Liver (tissue), 3 donors: ENCODE results near the gene AIF1.

ENCODE experiments used
- EGR1 ChIP-seq, 2 donors: IDR thresholded peaks; 2 replicates each; pipeline ENCODE4 v1.6.1; 2016 to 2018; ENCODE audit warnings: antibody characterized with exemption in 2 of 2, low read depth in 2 of 2
- HNF4A ChIP-seq, 2 donors: conservative IDR thresholded peaks; 2 replicates each; pipeline ENCODE4 v1.6.1; 2016; ENCODE audit warnings: antibody characterized with exemption in 2 of 2, mild to moderate bottlenecking in 2 of 2
- JUND ChIP-seq, 2 donors: IDR thresholded peaks; 2 replicates each; pipeline ENCODE4 v1.6.1; 2016; ENCODE audit warnings: antibody characterized with exemption in 2 of 2
- RXRA ChIP-seq, 2 donors: IDR thresholded peaks; 2 replicates each; pipeline ENCODE4 v1.6.1; 2017 to 2018; ENCODE audit warnings: antibody characterized with exemption in 2 of 2, mild to moderate bottlenecking in 1 of 2
- TAF1 ChIP-seq: conservative IDR thresholded peaks from 2 replicates; pipeline ENCODE4 v1.6.1; 2016; ENCODE audit warnings: antibody characterized with exemption, mild to moderate bottlenecking
- YY1 ChIP-seq: IDR thresholded peaks from 2 replicates; pipeline ENCODE4 v1.6.1; 2016; ENCODE audit warnings: antibody characterized with exemption, mild to moderate bottlenecking
- TF ChIP-seq, protein P1 (sequence below): IDR thresholded peaks from 2 replicates; pipeline ENCODE4 v1.6.1; 2016; ENCODE audit warnings: antibody characterized with exemption
- TF ChIP-seq, protein P2 (sequence below): fragments of 150-350 bp; IDR thresholded peaks from 2 replicates; pipeline ENCODE4 v1.5.1; 2017; ENCODE audit warnings: improper control_type of control experiment, low read depth, low read length; ENCODE audit not compliant: missing input control
- TF ChIP-seq, protein P3 (sequence below): IDR thresholded peaks from 2 replicates; pipeline ENCODE4 v1.6.1; 2016; ENCODE audit warnings: antibody characterized with exemption, mild to moderate bottlenecking
- TF ChIP-seq, protein P4 (sequence below): IDR thresholded peaks from 2 replicates; pipeline ENCODE4 v1.6.1; 2016; ENCODE audit warnings: antibody characterized with exemption
- donor health status: healthy.
- donor health status: healthy.

DNA sequence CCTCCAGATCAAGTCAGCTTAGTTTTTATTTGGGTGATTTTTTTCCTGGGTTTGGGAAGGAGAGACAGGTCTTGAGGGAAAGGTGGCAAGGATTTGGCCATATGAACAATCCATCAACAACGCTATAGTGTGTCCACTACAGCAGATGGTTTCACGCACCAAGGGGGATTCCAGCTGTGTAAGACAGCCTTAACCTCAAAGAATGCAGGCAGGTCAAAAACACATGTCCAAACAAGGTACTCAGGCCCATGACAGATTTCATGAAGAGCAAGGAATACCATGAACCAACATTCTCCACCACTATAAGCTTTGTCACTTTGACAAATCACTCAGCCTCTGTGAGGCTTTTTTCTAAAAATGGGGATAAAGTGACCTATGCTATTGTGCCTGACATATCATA lies 2.0 kb downstream of the AIF1 start:
- TF ChIP-seq, protein P1, sequence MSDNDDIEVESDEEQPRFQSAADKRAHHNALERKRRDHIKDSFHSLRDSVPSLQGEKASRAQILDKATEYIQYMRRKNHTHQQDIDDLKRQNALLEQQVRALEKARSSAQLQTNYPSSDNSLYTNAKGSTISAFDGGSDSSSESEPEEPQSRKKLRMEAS: no peak
- TF ChIP-seq, protein P2, sequence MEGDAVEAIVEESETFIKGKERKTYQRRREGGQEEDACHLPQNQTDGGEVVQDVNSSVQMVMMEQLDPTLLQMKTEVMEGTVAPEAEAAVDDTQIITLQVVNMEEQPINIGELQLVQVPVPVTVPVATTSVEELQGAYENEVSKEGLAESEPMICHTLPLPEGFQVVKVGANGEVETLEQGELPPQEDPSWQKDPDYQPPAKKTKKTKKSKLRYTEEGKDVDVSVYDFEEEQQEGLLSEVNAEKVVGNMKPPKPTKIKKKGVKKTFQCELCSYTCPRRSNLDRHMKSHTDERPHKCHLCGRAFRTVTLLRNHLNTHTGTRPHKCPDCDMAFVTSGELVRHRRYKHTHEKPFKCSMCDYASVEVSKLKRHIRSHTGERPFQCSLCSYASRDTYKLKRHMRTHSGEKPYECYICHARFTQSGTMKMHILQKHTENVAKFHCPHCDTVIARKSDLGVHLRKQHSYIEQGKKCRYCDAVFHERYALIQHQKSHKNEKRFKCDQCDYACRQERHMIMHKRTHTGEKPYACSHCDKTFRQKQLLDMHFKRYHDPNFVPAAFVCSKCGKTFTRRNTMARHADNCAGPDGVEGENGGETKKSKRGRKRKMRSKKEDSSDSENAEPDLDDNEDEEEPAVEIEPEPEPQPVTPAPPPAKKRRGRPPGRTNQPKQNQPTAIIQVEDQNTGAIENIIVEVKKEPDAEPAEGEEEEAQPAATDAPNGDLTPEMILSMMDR: no peak
- no peak for TF ChIP-seq JUND (IDR thresholded peaks at IDR 0.05)
- TF ChIP-seq RXRA (IDR thresholded peaks at IDR 0.05): no peak
- TF ChIP-seq, protein P3, sequence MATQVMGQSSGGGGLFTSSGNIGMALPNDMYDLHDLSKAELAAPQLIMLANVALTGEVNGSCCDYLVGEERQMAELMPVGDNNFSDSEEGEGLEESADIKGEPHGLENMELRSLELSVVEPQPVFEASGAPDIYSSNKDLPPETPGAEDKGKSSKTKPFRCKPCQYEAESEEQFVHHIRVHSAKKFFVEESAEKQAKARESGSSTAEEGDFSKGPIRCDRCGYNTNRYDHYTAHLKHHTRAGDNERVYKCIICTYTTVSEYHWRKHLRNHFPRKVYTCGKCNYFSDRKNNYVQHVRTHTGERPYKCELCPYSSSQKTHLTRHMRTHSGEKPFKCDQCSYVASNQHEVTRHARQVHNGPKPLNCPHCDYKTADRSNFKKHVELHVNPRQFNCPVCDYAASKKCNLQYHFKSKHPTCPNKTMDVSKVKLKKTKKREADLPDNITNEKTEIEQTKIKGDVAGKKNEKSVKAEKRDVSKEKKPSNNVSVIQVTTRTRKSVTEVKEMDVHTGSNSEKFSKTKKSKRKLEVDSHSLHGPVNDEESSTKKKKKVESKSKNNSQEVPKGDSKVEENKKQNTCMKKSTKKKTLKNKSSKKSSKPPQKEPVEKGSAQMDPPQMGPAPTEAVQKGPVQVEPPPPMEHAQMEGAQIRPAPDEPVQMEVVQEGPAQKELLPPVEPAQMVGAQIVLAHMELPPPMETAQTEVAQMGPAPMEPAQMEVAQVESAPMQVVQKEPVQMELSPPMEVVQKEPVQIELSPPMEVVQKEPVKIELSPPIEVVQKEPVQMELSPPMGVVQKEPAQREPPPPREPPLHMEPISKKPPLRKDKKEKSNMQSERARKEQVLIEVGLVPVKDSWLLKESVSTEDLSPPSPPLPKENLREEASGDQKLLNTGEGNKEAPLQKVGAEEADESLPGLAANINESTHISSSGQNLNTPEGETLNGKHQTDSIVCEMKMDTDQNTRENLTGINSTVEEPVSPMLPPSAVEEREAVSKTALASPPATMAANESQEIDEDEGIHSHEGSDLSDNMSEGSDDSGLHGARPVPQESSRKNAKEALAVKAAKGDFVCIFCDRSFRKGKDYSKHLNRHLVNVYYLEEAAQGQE: no peak
- TF ChIP-seq, protein P4, sequence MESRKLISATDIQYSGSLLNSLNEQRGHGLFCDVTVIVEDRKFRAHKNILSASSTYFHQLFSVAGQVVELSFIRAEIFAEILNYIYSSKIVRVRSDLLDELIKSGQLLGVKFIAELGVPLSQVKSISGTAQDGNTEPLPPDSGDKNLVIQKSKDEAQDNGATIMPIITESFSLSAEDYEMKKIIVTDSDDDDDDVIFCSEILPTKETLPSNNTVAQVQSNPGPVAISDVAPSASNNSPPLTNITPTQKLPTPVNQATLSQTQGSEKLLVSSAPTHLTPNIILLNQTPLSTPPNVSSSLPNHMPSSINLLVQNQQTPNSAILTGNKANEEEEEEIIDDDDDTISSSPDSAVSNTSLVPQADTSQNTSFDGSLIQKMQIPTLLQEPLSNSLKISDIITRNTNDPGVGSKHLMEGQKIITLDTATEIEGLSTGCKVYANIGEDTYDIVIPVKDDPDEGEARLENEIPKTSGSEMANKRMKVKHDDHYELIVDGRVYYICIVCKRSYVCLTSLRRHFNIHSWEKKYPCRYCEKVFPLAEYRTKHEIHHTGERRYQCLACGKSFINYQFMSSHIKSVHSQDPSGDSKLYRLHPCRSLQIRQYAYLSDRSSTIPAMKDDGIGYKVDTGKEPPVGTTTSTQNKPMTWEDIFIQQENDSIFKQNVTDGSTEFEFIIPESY: no peak
- TF ChIP-seq EGR1 (IDR thresholded peaks at IDR 0.05; ENCODE audit: low read depth in 2 of 2): no peak
- TF ChIP-seq HNF4A (conservative IDR thresholded peaks at IDR 0.05): no peak
- TF ChIP-seq YY1: no peak
- no peak for TF ChIP-seq TAF1
